HL-60 (cell line): ENCODE data around the gene QSOX1.
A peak's percentile ranks its signal among the peaks of the same experiment; 100 is the strongest.

Experiments
- DNase-seq, 2 experiments: peaks; one replicate each; pipeline ENCODE4 v3.0.0-alpha.2; 2010 to 2020; ENCODE audit warnings: low read depth in 1 of 2, low spot score in 1 of 2
- H3K27ac ChIP-seq: fragments of 250-450 bp; sonication (Bioruptor Pico); replicated peaks from 2 replicates; pipeline ENCODE4 v1.5.1; 2020; ENCODE audit warnings: mild to moderate bottlenecking, moderate library complexity
- H3K27me3 ChIP-seq: fragments of 250-450 bp; sonication (Bioruptor Pico); 2 replicates; pipeline ENCODE4 v1.5.1; 2021; ENCODE audit warnings: mild to moderate bottlenecking, moderate library complexity; ENCODE audit not compliant: insufficient read depth, poor library complexity, severe bottlenecking
- H3K4me3 ChIP-seq: replicated peaks from 2 replicates; pipeline ENCODE4 v1.5.1; 2011; ENCODE audit warnings: mild to moderate bottlenecking, control low read depth, low read length; ENCODE audit not compliant: insufficient read depth
- GABPA ChIP-seq: IDR thresholded peaks from 2 replicates; pipeline ENCODE4 v1.6.1; 2012; ENCODE audit warnings: low read depth
- POLR2AphosphoS5 ChIP-seq: IDR thresholded peaks from 2 replicates; pipeline ENCODE4 v1.6.1; 2012; ENCODE audit warnings: low read depth
- SPI1 ChIP-seq: IDR thresholded peaks from 2 replicates; pipeline ENCODE4 v1.6.1; 2012; ENCODE audit warnings: low read depth, mild to moderate bottlenecking, borderline replicate concordance
- TF ChIP-seq, protein P1 (sequence below): IDR thresholded peaks from one replicate; pipeline ENCODE4 v1.5.1; 2011; ENCODE audit warnings: low read length, control low read depth, inconsistent platforms; ENCODE audit not compliant: insufficient read depth
- TF ChIP-seq, protein P2 (sequence below): IDR thresholded peaks from 2 replicates; pipeline ENCODE4 v1.6.1; 2012; ENCODE audit warnings: low read depth; ENCODE audit not compliant: insufficient replicate concordance

QSOX1 gene

DNA sequence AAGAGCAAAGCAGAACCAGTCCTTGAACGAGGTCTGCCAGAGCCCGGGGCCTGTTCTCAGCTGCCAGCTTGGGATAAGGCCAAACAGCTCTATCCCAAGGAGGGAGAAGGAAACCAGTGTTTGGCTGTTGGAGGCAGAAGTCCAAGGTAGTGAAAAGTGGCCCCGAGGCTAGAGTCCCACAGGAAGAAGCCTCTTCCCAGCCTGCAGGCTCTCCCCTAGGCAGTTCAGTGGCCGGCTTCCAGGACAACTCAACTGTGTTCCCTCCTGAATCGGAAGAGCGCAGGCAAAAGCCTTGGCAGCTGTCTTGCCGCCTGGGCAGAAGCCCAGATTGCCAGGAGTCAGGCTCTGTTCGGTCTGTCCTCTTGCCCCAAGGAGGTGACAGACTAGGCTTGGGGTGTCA, 19.3 kb downstream of the QSOX1 start:
- TF ChIP-seq SPI1 (no peak), POLR2AphosphoS5 (no peak), GABPA (no peak)
- TF ChIP-seq, protein P1, sequence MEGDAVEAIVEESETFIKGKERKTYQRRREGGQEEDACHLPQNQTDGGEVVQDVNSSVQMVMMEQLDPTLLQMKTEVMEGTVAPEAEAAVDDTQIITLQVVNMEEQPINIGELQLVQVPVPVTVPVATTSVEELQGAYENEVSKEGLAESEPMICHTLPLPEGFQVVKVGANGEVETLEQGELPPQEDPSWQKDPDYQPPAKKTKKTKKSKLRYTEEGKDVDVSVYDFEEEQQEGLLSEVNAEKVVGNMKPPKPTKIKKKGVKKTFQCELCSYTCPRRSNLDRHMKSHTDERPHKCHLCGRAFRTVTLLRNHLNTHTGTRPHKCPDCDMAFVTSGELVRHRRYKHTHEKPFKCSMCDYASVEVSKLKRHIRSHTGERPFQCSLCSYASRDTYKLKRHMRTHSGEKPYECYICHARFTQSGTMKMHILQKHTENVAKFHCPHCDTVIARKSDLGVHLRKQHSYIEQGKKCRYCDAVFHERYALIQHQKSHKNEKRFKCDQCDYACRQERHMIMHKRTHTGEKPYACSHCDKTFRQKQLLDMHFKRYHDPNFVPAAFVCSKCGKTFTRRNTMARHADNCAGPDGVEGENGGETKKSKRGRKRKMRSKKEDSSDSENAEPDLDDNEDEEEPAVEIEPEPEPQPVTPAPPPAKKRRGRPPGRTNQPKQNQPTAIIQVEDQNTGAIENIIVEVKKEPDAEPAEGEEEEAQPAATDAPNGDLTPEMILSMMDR = no peak
- TF ChIP-seq, protein P2, sequence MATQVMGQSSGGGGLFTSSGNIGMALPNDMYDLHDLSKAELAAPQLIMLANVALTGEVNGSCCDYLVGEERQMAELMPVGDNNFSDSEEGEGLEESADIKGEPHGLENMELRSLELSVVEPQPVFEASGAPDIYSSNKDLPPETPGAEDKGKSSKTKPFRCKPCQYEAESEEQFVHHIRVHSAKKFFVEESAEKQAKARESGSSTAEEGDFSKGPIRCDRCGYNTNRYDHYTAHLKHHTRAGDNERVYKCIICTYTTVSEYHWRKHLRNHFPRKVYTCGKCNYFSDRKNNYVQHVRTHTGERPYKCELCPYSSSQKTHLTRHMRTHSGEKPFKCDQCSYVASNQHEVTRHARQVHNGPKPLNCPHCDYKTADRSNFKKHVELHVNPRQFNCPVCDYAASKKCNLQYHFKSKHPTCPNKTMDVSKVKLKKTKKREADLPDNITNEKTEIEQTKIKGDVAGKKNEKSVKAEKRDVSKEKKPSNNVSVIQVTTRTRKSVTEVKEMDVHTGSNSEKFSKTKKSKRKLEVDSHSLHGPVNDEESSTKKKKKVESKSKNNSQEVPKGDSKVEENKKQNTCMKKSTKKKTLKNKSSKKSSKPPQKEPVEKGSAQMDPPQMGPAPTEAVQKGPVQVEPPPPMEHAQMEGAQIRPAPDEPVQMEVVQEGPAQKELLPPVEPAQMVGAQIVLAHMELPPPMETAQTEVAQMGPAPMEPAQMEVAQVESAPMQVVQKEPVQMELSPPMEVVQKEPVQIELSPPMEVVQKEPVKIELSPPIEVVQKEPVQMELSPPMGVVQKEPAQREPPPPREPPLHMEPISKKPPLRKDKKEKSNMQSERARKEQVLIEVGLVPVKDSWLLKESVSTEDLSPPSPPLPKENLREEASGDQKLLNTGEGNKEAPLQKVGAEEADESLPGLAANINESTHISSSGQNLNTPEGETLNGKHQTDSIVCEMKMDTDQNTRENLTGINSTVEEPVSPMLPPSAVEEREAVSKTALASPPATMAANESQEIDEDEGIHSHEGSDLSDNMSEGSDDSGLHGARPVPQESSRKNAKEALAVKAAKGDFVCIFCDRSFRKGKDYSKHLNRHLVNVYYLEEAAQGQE = no peak
- no peaks in the 10 kb centered on the region for H3K27me3 ChIP-seq
- H3K27ac ChIP-seq = no peak overlapping the region
- no peak overlapping the region for H3K4me3 ChIP-seq
- DNase-seq = no peak

- TF ChIP-seq POLR2AphosphoS5 (no peak), GABPA (no peak), SPI1 (no peak)
- TF ChIP-seq, protein P2 = no peak
- TF ChIP-seq, protein P1 = no peak
- Histone ChIP-seq H3K4me3 (no peak overlapping the region), H3K27me3 (no peaks in the 10 kb centered on the region), H3K27ac (no peak overlapping the region)
- DNase-seq = no peak
Observed at GRCh38 chr1:180175291-180175690, 20.6 kb downstream of the QSOX1 start.

DNA sequence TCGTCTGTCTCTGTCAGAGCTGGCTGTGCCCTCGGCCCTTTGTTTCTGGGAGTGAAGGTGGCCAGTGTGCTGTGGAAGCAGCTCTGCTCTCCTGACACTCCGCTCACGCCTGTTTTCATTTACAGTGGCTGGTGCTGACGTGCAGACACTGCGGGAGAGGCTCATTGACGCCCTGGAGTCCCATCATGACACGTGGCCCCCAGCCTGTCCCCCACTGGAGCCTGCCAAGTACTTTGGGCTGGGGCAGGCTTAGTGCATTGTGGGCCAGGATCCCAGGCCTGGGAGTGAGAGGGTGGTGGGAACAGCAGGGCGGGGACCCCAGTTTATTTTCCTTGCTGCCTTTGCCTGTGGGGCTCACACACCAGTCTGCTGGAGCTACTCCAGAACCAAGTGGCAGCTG, 21.1 kb downstream of the QSOX1 start:
- H3K27me3 ChIP-seq = no peaks in the 10 kb centered on the region
- H3K4me3 ChIP-seq = no peak overlapping the region
- DNase-seq = no peak
- TF ChIP-seq POLR2AphosphoS5 (peak; percentile 14; the same call in 1 of the 2 replicates), GABPA (no peak)
- H3K27ac ChIP-seq = no peak overlapping the region

- TF ChIP-seq, protein P2 = no peak
- TF ChIP-seq GABPA = no peak
- TF ChIP-seq SPI1 = no peak
- TF ChIP-seq, protein P1 = no peak
- TF ChIP-seq POLR2AphosphoS5 = no peak
- H3K27me3 ChIP-seq = no peaks in the 10 kb centered on the region
- no peak for DNase-seq
- H3K27ac ChIP-seq = no peak overlapping the region
- no peak overlapping the region for H3K4me3 ChIP-seq
Observed at GRCh38 chr1:180176965-180177364, 22.3 kb downstream of the QSOX1 start.
